MM.1S (cell line): ENCODE measurements around the gene ELOVL1.

Experiments
- DNase-seq: peaks from one replicate; pipeline ENCODE4 v3.0.0-alpha.2; 2015
- H2AFZ ChIP-seq: fragments of 300-600 bp; sonication (generic); 2 replicates; pipeline ENCODE4 v1.6.0; 2016; ENCODE audit warnings: antibody characterized with exemption, low read length
- H3F3A ChIP-seq: fragments of 300-600 bp; sonication (generic); 2 replicates; pipeline ENCODE4 v1.6.1; 2016; ENCODE audit warnings: mild to moderate bottlenecking, antibody characterized with exemption, low read length, moderate library complexity, mixed read lengths; ENCODE audit not compliant: insufficient read depth
- H3K27ac ChIP-seq: fragments of 300-600 bp; sonication (generic); 2 replicates; pipeline ENCODE4 v1.5.1; 2016; ENCODE audit warnings: mild to moderate bottlenecking, low read length
- H3K27me3 ChIP-seq: fragments of 300-600 bp; sonication (generic); replicated peaks from 2 replicates; pipeline ENCODE4 v1.6.0; 2016; ENCODE audit warnings: low read length; ENCODE audit not compliant: insufficient read depth
- H3K36me3 ChIP-seq: fragments of 300-600 bp; sonication (generic); replicated peaks from 2 replicates; pipeline ENCODE4 v1.6.1; 2016; ENCODE audit warnings: mild to moderate bottlenecking, low read length, mixed read lengths; ENCODE audit not compliant: insufficient read depth
- H3K4me1 ChIP-seq: fragments of 300-600 bp; sonication (generic); 2 replicates; pipeline ENCODE4 v1.6.1; 2016; ENCODE audit warnings: low read length, mixed read lengths
- H3K4me2 ChIP-seq: fragments of 300-600 bp; sonication (generic); 2 replicates; pipeline ENCODE4 v1.6.0; 2016; ENCODE audit warnings: low read depth, low read length
- H3K4me3 ChIP-seq: fragments of 300-600 bp; sonication (generic); 2 replicates; pipeline ENCODE4 v1.5.1; 2016; ENCODE audit warnings: low read length, mixed read lengths
- H3K79me2 ChIP-seq: fragments of 300-600 bp; sonication (generic); 2 replicates; pipeline ENCODE4 v1.6.1; 2016; ENCODE audit warnings: mixed run types, low read length, mixed read lengths
- H3K9ac ChIP-seq: fragments of 300-600 bp; sonication (generic); 2 replicates; pipeline ENCODE4 v1.6.1; 2016; ENCODE audit warnings: low read length, mixed read lengths
- H3K9me2 ChIP-seq: fragments of 300-600 bp; sonication (generic); replicated peaks from 2 replicates; pipeline ENCODE4 v1.6.1; 2016; ENCODE audit warnings: mild to moderate bottlenecking, low read length, mixed read lengths; ENCODE audit not compliant: insufficient read depth
- H3K9me3 ChIP-seq: fragments of 300-600 bp; sonication (generic); replicated peaks from 2 replicates; pipeline ENCODE4 v1.6.1; 2016; ENCODE audit warnings: mild to moderate bottlenecking, low read length, mixed read lengths; ENCODE audit not compliant: insufficient read depth
- H4K20me1 ChIP-seq: fragments of 300-600 bp; sonication (generic); 2 replicates; pipeline ENCODE4 v1.6.1; 2016; ENCODE audit warnings: mild to moderate bottlenecking, low read length, moderate library complexity, mixed read lengths; ENCODE audit not compliant: insufficient read depth
- EZH2 ChIP-seq: fragments of 300-600 bp; sonication (generic); optimal IDR thresholded peaks from 2 replicates; pipeline ENCODE3; 2017; ENCODE audit warnings: low read depth, mild to moderate bottlenecking, antibody characterized with exemption, low read length, mixed read lengths
- EZH2phosphoT487 ChIP-seq: fragments of 300-600 bp; sonication (generic); IDR thresholded peaks from 2 replicates; pipeline ENCODE4 v1.6.1; 2018; ENCODE audit warnings: antibody characterized with exemption, low read length
- TF ChIP-seq, protein P1 (sequence below): fragments of 300-600 bp; sonication (generic); IDR thresholded peaks from 2 replicates; pipeline ENCODE4 v1.5.1; 2016; ENCODE audit warnings: antibody characterized with exemption, low read length, mixed read lengths

Gene ELOVL1

DNA sequence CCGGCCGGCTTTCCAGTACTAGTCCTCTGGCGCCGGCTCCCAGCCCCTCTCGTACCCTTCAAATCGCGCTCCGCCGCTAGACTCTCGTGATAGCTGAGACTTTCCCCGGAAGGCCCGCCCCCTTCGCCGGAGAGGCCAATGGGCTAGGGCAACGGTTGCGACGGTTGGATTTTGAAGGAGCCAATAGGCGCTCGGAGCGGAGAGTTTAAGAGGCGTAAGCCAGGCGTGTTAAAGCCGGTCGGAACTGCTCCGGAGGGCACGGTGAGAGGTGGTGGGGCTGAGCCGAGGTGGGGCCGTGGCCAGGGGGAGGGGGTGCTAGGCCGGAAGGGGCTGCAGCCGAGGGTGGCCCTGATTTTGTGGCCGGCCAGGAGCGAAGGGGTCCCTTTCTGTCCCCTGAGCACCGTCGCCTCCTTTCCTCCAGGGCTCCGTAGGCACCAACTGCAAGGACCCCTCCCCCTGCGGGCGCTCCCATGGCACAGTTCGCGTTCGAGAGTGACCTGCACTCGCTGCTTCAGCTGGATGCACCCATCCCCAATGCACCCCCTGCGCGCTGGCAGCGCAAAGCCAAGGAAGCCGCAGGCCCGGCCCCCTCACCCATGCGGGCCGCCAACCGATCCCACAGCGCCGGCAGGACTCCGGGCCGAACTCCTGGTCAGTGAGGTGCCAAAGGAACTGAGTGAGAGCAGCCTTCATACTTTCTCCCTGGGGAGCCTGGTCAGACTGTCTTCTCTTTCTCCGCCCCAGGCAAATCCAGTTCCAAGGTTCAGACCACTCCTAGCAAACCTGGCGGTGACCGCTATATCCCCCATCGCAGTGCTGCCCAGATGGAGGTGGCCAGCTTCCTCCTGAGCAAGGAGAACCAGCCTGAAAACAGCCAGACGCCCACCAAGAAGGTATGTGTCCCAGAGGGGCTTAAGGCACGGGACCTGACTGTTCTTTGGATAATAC, 8.8 kb downstream of the ELOVL1 start, which contains the start of gene CDC20:
CDC20 (plus strand) TSS at position 236 of the 948 bp plus-strand sequence; CDS start at position 471, 235 bp downstream.
- Histone ChIP-seq H3K4me1 (peaks cover 18% of the 10 kb centered on the region), H3K9me3 (no peaks in the 10 kb centered on the region), H3K79me2 (peaks cover 34% of the 10 kb centered on the region), H3F3A (peaks cover 34% of the 10 kb centered on the region), H3K36me3 (peaks cover 9% of the 10 kb centered on the region), H3K9me2 (no peaks in the 10 kb centered on the region), H3K4me2 (peak within 1 kb of the TSS; percentile 92), H4K20me1 (no peaks in the 10 kb centered on the region), H3K9ac (peak within 1 kb of the TSS; percentile 87), H3K4me3 (peak within 1 kb of the TSS; percentile 89), H3K27me3 (no peaks in the 10 kb centered on the region), H3K27ac (peak within 1 kb of the TSS; percentile 76; the same call in 1 of the 2 replicates), H2AFZ (peak within 1 kb of the TSS; percentile 98)
- DNase-seq: peak; percentile 99
- TF ChIP-seq, protein P1, sequence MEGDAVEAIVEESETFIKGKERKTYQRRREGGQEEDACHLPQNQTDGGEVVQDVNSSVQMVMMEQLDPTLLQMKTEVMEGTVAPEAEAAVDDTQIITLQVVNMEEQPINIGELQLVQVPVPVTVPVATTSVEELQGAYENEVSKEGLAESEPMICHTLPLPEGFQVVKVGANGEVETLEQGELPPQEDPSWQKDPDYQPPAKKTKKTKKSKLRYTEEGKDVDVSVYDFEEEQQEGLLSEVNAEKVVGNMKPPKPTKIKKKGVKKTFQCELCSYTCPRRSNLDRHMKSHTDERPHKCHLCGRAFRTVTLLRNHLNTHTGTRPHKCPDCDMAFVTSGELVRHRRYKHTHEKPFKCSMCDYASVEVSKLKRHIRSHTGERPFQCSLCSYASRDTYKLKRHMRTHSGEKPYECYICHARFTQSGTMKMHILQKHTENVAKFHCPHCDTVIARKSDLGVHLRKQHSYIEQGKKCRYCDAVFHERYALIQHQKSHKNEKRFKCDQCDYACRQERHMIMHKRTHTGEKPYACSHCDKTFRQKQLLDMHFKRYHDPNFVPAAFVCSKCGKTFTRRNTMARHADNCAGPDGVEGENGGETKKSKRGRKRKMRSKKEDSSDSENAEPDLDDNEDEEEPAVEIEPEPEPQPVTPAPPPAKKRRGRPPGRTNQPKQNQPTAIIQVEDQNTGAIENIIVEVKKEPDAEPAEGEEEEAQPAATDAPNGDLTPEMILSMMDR: no peak
- TF ChIP-seq EZH2: no peak
- TF ChIP-seq EZH2phosphoT487: no peak

DNA sequence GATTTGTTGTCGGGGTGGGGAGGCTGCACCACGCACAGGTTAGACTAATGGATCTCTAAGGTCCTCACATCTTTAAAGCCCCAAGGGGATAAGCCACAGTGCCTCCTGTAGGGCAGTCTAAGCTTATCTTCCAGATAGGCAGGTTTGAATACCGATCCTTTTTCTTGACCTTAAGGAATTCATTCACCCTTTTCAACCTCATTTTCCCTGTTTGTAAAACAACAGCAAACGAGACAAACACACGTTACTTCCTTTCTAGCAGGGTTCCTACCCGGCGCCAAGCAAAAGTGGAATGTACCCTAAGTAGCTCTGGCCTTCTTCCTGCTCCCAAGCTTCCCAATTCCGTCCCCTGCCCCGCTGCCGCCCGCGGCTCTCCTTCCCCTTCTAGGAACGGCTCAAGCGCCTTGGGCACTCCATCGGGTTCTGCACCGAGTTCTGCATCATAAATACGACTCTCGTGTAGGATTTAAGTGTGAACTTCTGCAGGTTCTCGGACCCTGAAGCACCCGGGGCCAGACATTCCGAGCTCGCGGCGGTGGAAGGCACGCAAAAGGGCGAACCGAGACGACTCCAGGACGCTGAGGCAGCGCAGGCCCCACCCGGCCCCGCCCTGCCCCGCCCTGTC, 9.6 kb downstream of the ELOVL1 start:
- peak; percentile 64 for DNase-seq
- no peaks in the 10 kb centered on the region for H3K9me2 ChIP-seq

GRCh38 chr1:43357251-43357650, 10.6 kb downstream of the ELOVL1 start:
- peaks cover 20% of the 10 kb centered on the region for H3F3A ChIP-seq
- no peaks in the 10 kb centered on the region for H3K9me3 ChIP-seq
- peaks cover 18% of the 10 kb centered on the region for H3K4me1 ChIP-seq
- H2AFZ ChIP-seq: no peak overlapping the region
- H3K27ac ChIP-seq: no peak overlapping the region
- peaks cover 9% of the 10 kb centered on the region for H3K36me3 ChIP-seq
- no peaks in the 10 kb centered on the region for H4K20me1 ChIP-seq
- H3K79me2 ChIP-seq: peaks cover 34% of the 10 kb centered on the region
- H3K9me2 ChIP-seq: no peaks in the 10 kb centered on the region
- H3K9ac ChIP-seq: no peak overlapping the region
- no peak for DNase-seq
- no peaks in the 10 kb centered on the region for H3K27me3 ChIP-seq
- H3K4me3 ChIP-seq: no peak overlapping the region
- H3K4me2 ChIP-seq: no peak overlapping the region
- TF ChIP-seq EZH2: no peak
- no peak for TF ChIP-seq EZH2phosphoT487
- TF ChIP-seq, protein P1: no peak

More for the DNA sequence above, 9.6 kb downstream of the ELOVL1 start:
- Histone ChIP-seq H3K4me3 (peak overlapping the region; percentile 89), H3K4me1 (peaks cover 18% of the 10 kb centered on the region), H3F3A (peaks cover 26% of the 10 kb centered on the region), H2AFZ (peak overlapping the region; percentile 98), H3K27ac (peak overlapping the region; percentile 76; the same call in 1 of the 2 replicates), H3K36me3 (peaks cover 9% of the 10 kb centered on the region), H3K9me3 (no peaks in the 10 kb centered on the region), H4K20me1 (no peaks in the 10 kb centered on the region), H3K4me2 (peak overlapping the region; percentile 92), H3K27me3 (no peaks in the 10 kb centered on the region), H3K79me2 (peaks cover 34% of the 10 kb centered on the region), H3K9ac (peak overlapping the region; percentile 87)
- no peak for TF ChIP-seq EZH2
- TF ChIP-seq, protein P1: peak; percentile 61
